C4-2B (cell line): ENCODE results near the gene AFF4.
"Not testable (repeated sequence)": the region's sequence is repeated elsewhere in the genome, so short reads cannot be mapped to it uniquely, and the experiment has no call there.

ENCODE experiments used
- H3K27ac ChIP-seq: fragments of 450-650 bp; 2 replicates; pipeline ENCODE4 v1.5.1; 2017
- CTCF ChIP-seq: fragments of 450-650 bp; conservative IDR thresholded peaks from 2 replicates; pipeline ENCODE4 v1.5.1; 2017; ENCODE audit warnings: mild to moderate bottlenecking
- ZFX ChIP-seq: fragments of 450-650 bp; IDR thresholded peaks from 2 replicates; pipeline ENCODE4 v1.6.1; 2017

Gene AFF4

GRCh38 chr5:132981288-132981687, 17.9 kb upstream of the AFF4 start:
- TF ChIP-seq CTCF (no peak), ZFX (no peak)
- no peak overlapping the region for H3K27ac ChIP-seq

GRCh38 chr5:132979976-132980375, 16.5 kb upstream of the AFF4 start:
- TF ChIP-seq ZFX (no peak), CTCF (no peak)
- no peak overlapping the region for H3K27ac ChIP-seq

DNA sequence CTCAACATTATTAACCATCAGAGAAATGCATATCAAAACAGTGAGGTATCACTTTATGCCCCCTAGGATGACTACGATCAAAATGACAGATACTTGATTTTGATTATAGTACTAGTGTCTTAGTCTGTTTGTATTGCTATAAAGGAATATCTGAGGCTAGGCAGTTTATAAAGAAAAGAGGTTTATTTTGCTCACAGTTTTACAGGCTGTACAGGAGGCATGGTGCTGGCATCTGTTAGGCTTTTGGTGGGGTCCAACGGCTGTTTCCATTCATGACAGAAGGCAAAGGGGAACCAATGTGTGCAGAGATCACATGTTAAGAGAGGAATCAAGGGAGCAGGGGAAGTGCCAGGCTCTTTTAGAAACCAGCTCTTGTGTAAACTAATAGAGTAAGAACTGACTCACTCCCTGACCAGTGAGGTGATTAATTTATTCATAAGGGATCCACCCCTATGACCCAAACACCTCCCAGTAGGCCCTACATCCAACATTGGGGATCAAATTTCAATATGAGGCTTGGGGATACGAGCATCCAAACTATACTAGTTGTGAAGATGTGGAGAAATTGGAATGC, 16.0 kb upstream of the AFF4 start:
- TF ChIP-seq ZFX, result no peak
- no peak for TF ChIP-seq CTCF
- no peak overlapping the region for H3K27ac ChIP-seq

GRCh38 chr5:132976852-132977251, 13.4 kb upstream of the AFF4 start:
- H3K27ac ChIP-seq, result no peak overlapping the region
- TF ChIP-seq CTCF (no peak), ZFX (no peak)

GRCh38 chr5:132972436-132972828, 9.0 kb upstream of the AFF4 start:
- H3K27ac ChIP-seq, result not testable (repeated sequence)

GRCh38 chr5:132971483-132972435, 8.3 kb upstream of the AFF4 start:
- H3K27ac ChIP-seq, result no peak overlapping the region
- TF ChIP-seq ZFX, result no peak
- TF ChIP-seq CTCF, result no peak

DNA sequence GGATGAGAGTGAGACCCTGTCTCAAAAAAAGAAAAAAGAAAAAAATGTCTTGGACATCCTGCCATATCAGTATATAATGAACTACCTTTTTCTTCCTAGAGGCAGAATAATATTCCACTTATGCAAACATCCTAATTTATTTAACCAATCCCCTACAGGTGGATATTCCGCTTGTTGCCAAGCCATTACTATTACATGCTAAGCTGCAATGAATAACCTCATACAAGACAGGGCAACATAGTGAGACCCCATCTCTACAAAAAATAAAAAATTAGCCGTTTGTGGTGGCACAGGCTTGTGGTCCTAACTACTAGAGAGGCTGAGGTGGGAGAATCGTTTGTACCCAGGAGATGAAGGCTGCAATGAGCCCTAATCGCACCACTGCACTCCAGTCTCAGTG, 1.7 kb upstream of the AFF4 start:
- TF ChIP-seq CTCF (no peak), ZFX (no peak)
- H3K27ac ChIP-seq, result peak overlapping the region; percentile 98
